ENCODE measurements around the gene RIMBP3B.
"Not testable (repeated sequence)": the region's sequence is repeated elsewhere in the genome, so short reads cannot be mapped to it uniquely, and the experiment has no call there.

- TF ChIP-seq EZH2phosphoT487 (IDR thresholded peaks at IDR 0.05; ENCODE audit: insufficient read depth, low read depth); EZH2 (IDR thresholded peaks at IDR 0.05; ENCODE audit: insufficient read depth, poor library complexity, severe bottlenecking): not testable (repeated sequence)
Measured at GRCh38 chr22:21365337-21365736, 18.2 kb upstream of the RIMBP3B start.
